Activated CD4-positive, alpha-beta memory T cell treated with anti-CD3 and anti-CD28 coated beads for 36 hours (primary cell): ENCODE data around the gene PSAP. TPM values are rescaled to one million over a fixed set of nuclear protein-coding genes. Genes with fewer than 3 reads are reported as not detected.

Source experiments
- microRNA-seq: library from miRNA; unstranded; fragments of <30 nt; microRNA quantifications from one replicate; pipeline ENCODE4 v1.2.0, GENCODE V29; 2022; ENCODE audit warnings: borderline number of aligned reads, borderline microRNAs expressed, borderline replicate concordance
- total RNA-seq, 2 experiments: library from RNA; stranded (reverse); gene quantifications; one replicate each; pipeline ENCODE4 v1.2.3, GENCODE V29; 2021

The PSAP gene
- total RNA-seq, 2 experiments from 2014 or later: 137 to 144 TPM

Small RNA genes within 50 kb of the gene (microRNA-seq; reads per million reads assigned to microRNA genes)
- 1.2 reads per million for gene MIR7152

Other genes starting within 250 kb of the PSAP start
- gene C10orf105, start 131.5 kb downstream of the PSAP start, total RNA-seq: under 1 TPM; 0.63 to 0.76 TPM
- 100 to 1,000 TPM; 112 TPM for gene VSIR, start 77.7 kb downstream of the PSAP start, total RNA-seq
- gene CHST3, start 113.1 kb upstream of the PSAP start, total RNA-seq: under 1 TPM; 0.19 to 0.31 TPM
- gene SPOCK2, start 237.3 kb upstream of the PSAP start, total RNA-seq: 100 to 1,000 TPM; 216 to 218 TPM